ENCODE results near the gene TCAIM. TPM values are rescaled to one million over a fixed set of nuclear protein-coding genes. Genes with fewer than 3 reads are reported as not detected.
A peak's percentile ranks its signal among the peaks of the same experiment; 100 is the strongest.
"Not testable (repeated sequence)": the region's sequence is repeated elsewhere in the genome, so short reads cannot be mapped to it uniquely, and the experiment has no call there.

TCAIM gene
- total RNA-seq, 2 experiments from 2014 or later = 13.7 to 16.2 TPM

GRCh38 chr3:44411031-44411645 lies 72.6 kb downstream of the TCAIM start:
- no peaks in the 10 kb centered on the region for H3K36me3 Mint-ChIP-seq
- H3K4me3 Mint-ChIP-seq = no peak overlapping the region
- CTCF ChIA-PET = no interaction called here
- H3K27ac Mint-ChIP-seq = no peak overlapping the region
- no peaks in the 10 kb centered on the region for H3K9me3 Mint-ChIP-seq (ENCODE audit: low read depth)
- H3K4me1 Mint-ChIP-seq = no peaks in the 10 kb centered on the region
- no peak for ATAC-seq
- no peak for DNase-seq
- H3K27me3 Mint-ChIP-seq = no peaks in the 10 kb centered on the region

GRCh38 chr3:44412365-44412764 lies 73.8 kb downstream of the TCAIM start:
- Mint-ChIP-seq H3K4me1 (no peaks in the 10 kb centered on the region), H3K36me3 (no peaks in the 10 kb centered on the region), H3K27me3 (no peaks in the 10 kb centered on the region), H3K4me3 (no peak overlapping the region), H3K27ac (no peak overlapping the region), H3K9me3 (ENCODE audit: low read depth) (no peaks in the 10 kb centered on the region)
- CTCF ChIA-PET = no interaction called here
- no peak for DNase-seq
- ATAC-seq = no peak

- Mint-ChIP-seq H3K4me3 (no peak overlapping the region), H3K27ac (no peak overlapping the region), H3K9me3 (ENCODE audit: low read depth) (no peaks in the 10 kb centered on the region), H3K4me1 (no peaks in the 10 kb centered on the region), H3K36me3 (no peaks in the 10 kb centered on the region), H3K27me3 (no peaks in the 10 kb centered on the region)
- CTCF ChIA-PET = no interaction called here
- ATAC-seq (no peak), DNase-seq (no peak)
Observed at GRCh38 chr3:44414517-44415090, 76.0 kb downstream of the TCAIM start.

DNA sequence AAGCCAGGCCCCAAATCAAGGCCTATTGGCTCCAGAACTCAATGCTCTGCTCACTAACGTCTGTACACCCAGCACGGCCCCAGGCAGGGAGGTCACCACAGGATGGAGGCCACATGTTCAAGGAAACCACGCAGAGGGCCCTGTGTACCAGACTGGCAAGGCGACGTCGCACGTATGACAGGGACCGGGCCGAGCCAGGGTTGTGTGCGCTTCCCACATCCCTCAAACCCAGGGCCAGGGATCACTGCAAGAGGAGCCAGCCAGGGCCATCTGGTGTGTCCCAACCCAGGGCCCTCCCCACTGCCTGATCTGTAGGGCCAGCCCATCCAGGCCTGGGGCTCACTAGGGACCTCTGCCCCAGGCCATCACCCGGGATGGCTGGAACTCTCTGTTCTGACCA lies 76.9 kb downstream of the TCAIM start:
- no peak overlapping the region for H3K4me3 Mint-ChIP-seq
- H3K36me3 Mint-ChIP-seq = no peaks in the 10 kb centered on the region
- no peaks in the 10 kb centered on the region for H3K4me1 Mint-ChIP-seq

GRCh38 chr3:44416031-44417030 lies 77.8 kb downstream of the TCAIM start:
- no peaks in the 10 kb centered on the region for H3K9me3 Mint-ChIP-seq (ENCODE audit: low read depth)
- CTCF ChIA-PET = no interaction called here

More for the DNA sequence above, 76.9 kb downstream of the TCAIM start:
- Mint-ChIP-seq H3K27ac (no peak overlapping the region), H3K9me3 (ENCODE audit: low read depth) (no peaks in the 10 kb centered on the region), H3K27me3 (no peaks in the 10 kb centered on the region)
- DNase-seq = no peak
- ATAC-seq = no peak
- CTCF ChIA-PET = no interaction called here

GRCh38 chr3:44418118-44418517 lies 79.6 kb downstream of the TCAIM start:
- H3K36me3 Mint-ChIP-seq; H3K27ac Mint-ChIP-seq; ATAC-seq; H3K4me3 Mint-ChIP-seq; H3K4me1 Mint-ChIP-seq; CTCF ChIA-PET; H3K27me3 Mint-ChIP-seq; DNase-seq; H3K9me3 Mint-ChIP-seq (ENCODE audit: low read depth): not testable (repeated sequence)

More at GRCh38 chr3:44416031-44417030, 77.8 kb downstream of the TCAIM start:
- Mint-ChIP-seq H3K27ac (no peak overlapping the region), H3K27me3 (no peaks in the 10 kb centered on the region), H3K4me1 (no peaks in the 10 kb centered on the region), H3K4me3 (no peak overlapping the region), H3K36me3 (no peaks in the 10 kb centered on the region)
- DNase-seq = peak; percentile 23
- no peak for ATAC-seq

GRCh38 chr3:44418549-44418948 lies 80.0 kb downstream of the TCAIM start:
- H3K27ac Mint-ChIP-seq = no peak overlapping the region
- H3K36me3 Mint-ChIP-seq = no peaks in the 10 kb centered on the region
- no peaks in the 10 kb centered on the region for H3K4me1 Mint-ChIP-seq
- H3K27me3 Mint-ChIP-seq = no peaks in the 10 kb centered on the region
- DNase-seq = no peak
- no peaks in the 10 kb centered on the region for H3K9me3 Mint-ChIP-seq (ENCODE audit: low read depth)
- no peak for ATAC-seq
- CTCF ChIA-PET = no interaction called here
- no peak overlapping the region for H3K4me3 Mint-ChIP-seq

- Mint-ChIP-seq H3K9me3 (ENCODE audit: low read depth) (no peaks in the 10 kb centered on the region), H3K27me3 (no peaks in the 10 kb centered on the region), H3K4me1 (no peaks in the 10 kb centered on the region), H3K4me3 (no peak overlapping the region), H3K27ac (no peak overlapping the region), H3K36me3 (no peaks in the 10 kb centered on the region)
- CTCF ChIA-PET = no interaction called here
- DNase-seq (peak; percentile 23), ATAC-seq (no peak)
Observed at GRCh38 chr3:44419116-44419922, 80.8 kb downstream of the TCAIM start.

- ATAC-seq (no peak), DNase-seq (peak; percentile 31)
- H3K4me3 Mint-ChIP-seq = no peak overlapping the region
- H3K27ac Mint-ChIP-seq = no peak overlapping the region
- CTCF ChIA-PET = no interaction called here
- no peaks in the 10 kb centered on the region for H3K4me1 Mint-ChIP-seq
- no peaks in the 10 kb centered on the region for H3K27me3 Mint-ChIP-seq
- H3K9me3 Mint-ChIP-seq (ENCODE audit: low read depth) = no peaks in the 10 kb centered on the region
- H3K36me3 Mint-ChIP-seq = no peaks in the 10 kb centered on the region
Observed at GRCh38 chr3:44419923-44420650, 81.5 kb downstream of the TCAIM start.

DNA sequence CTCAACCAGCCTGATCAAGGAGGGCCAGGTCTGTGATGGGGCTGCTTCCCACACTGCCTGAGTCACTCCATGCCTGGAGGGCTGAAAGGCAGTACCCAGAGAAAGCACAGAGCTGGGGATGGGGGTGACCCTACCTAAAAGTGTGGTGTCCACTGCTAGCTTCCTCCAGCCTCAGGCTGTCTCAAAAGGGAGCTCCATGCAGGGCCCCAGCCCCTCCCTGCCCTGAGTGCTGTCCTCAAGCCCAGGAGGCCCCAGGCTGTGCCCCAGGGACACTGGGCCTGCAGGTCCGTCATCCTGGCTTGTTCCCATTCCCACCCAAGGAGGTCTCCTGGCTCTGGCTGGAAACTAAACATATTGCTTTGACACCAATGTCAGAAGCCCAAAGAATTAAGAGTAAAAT lies 82.1 kb downstream of the TCAIM start:
- CTCF ChIA-PET = no interaction called here
- H3K36me3 Mint-ChIP-seq = no peaks in the 10 kb centered on the region

DNA sequence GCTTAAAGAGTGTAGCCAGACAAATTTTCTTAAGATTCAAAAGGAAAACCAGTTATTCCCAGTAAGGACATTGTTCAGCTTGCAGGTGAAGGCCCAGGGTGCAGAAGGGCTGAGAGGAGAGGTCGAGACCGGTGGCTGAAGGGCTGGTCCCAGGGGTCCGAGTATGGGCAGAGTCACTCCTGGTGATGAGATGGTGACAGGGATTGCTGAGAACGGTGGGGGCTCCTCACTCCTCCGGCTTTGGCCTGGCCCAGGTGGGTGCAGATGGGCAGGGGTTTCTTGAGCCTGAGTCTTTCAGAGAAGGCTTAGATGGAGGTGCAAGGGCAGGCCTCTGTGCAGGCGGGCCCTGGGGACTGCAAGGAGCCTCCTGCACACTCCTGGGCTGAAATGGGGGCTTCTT lies 82.7 kb downstream of the TCAIM start:
- DNase-seq = peak; percentile 15
- CTCF ChIA-PET = no interaction called here
- Mint-ChIP-seq H3K9me3 (ENCODE audit: low read depth) (no peaks in the 10 kb centered on the region), H3K36me3 (no peaks in the 10 kb centered on the region), H3K4me1 (no peaks in the 10 kb centered on the region), H3K27ac (no peak overlapping the region), H3K4me3 (no peak overlapping the region), H3K27me3 (no peaks in the 10 kb centered on the region)
- no peak for ATAC-seq

More for the DNA sequence above, 82.1 kb downstream of the TCAIM start:
- no peaks in the 10 kb centered on the region for H3K9me3 Mint-ChIP-seq (ENCODE audit: low read depth)
- ATAC-seq (no peak), DNase-seq (peak; percentile 27)
- H3K27ac Mint-ChIP-seq = no peak overlapping the region
- H3K27me3 Mint-ChIP-seq = no peaks in the 10 kb centered on the region
- H3K4me1 Mint-ChIP-seq = no peaks in the 10 kb centered on the region
- no peak overlapping the region for H3K4me3 Mint-ChIP-seq

DNA sequence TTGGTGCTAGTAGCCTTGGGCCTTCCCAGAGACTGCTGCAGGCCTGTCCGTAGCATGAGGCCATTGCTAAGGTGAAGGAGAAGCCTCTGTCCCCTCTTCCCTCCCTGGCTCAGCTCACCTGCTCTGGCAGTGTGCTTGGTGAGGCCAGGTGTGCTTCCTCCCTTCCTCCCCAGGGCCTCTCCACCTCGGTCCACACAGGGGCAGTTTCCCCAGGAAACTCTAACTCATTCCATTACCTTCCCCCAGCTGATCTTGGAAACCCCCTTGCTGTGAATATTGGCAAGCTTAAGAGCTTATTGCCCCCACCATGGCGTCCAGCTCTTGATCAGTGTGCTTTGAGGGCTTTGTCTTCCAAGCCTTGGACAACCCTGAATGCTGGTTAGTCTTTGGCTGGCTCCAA lies 86.2 kb downstream of the TCAIM start:
- H3K27me3 Mint-ChIP-seq = peaks cover 2% of the 10 kb centered on the region
- no peak for DNase-seq
- H3K27ac Mint-ChIP-seq = no peak overlapping the region
- H3K4me3 Mint-ChIP-seq = no peak overlapping the region
- CTCF ChIA-PET = no interaction called here
- no peaks in the 10 kb centered on the region for H3K4me1 Mint-ChIP-seq
- no peak for ATAC-seq
- no peaks in the 10 kb centered on the region for H3K9me3 Mint-ChIP-seq (ENCODE audit: low read depth)
- no peaks in the 10 kb centered on the region for H3K36me3 Mint-ChIP-seq

DNA sequence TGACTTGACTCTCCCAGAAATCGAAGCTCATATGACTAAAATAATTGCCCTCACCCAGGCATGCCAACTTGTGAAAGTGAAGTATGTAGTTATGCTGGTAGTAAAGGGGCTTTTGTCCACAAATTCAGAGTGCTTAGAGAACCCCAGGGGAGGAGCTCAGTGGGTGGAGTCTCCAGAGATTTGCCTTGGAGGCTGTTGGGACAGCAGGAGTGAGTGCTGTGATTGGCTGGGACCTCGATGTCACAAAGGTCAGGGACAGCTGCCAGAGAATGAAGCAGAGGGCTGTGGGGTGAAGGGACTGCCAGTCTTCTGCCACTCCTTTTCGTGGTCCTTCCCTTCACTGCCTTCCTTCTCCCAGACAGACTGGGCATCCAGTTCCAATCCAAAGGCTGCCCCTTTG lies 89.1 kb downstream of the TCAIM start:
- ATAC-seq = no peak
- H3K4me1 Mint-ChIP-seq = no peaks in the 10 kb centered on the region
- no peak for DNase-seq
- peaks cover 2% of the 10 kb centered on the region for H3K27me3 Mint-ChIP-seq
- no peak overlapping the region for H3K4me3 Mint-ChIP-seq
- no peak overlapping the region for H3K27ac Mint-ChIP-seq
- no peaks in the 10 kb centered on the region for H3K9me3 Mint-ChIP-seq (ENCODE audit: low read depth)
- CTCF ChIA-PET = no interaction called here
- no peaks in the 10 kb centered on the region for H3K36me3 Mint-ChIP-seq
